ENCODE data around the gene TRMT112.
"Not testable (repeated sequence)": the region's sequence is repeated elsewhere in the genome, so short reads cannot be mapped to it uniquely, and the experiment has no call there.

Gene TRMT112

GRCh38 chr11:64312947-64313346 is 4.4 kb downstream of the TRMT112 start:
- DNase-seq (ENCODE audit: low read depth), result no peak

- not testable (repeated sequence) for DNase-seq (ENCODE audit: low read depth)
Observed at GRCh38 chr11:64307795-64308194, 9.6 kb downstream of the TRMT112 start.

GRCh38 chr11:64306876-64307622 is 10.3 kb downstream of the TRMT112 start:
- no peak for DNase-seq (ENCODE audit: low read depth)

GRCh38 chr11:64306563-64306875 is 10.8 kb downstream of the TRMT112 start:
- DNase-seq (ENCODE audit: low read depth), result no peak

GRCh38 chr11:64305691-64306562 is 11.4 kb downstream of the TRMT112 start:
- DNase-seq (ENCODE audit: low read depth), result no peak

- DNase-seq (ENCODE audit: low read depth), result peak; percentile 98
Observed at GRCh38 chr11:64305075-64305690, 12.2 kb downstream of the TRMT112 start, which contains the start of gene ESRRA. ESRRA (plus strand) TSS chr11:64305524; CDS start chr11:64307180, 1,656 bp downstream.

- peak; percentile 96 for DNase-seq (ENCODE audit: low read depth)
Observed at GRCh38 chr11:64304316-64305072, 12.9 kb downstream of the TRMT112 start.

- no peak for DNase-seq (ENCODE audit: low read depth)
Observed at GRCh38 chr11:64304032-64304315, 13.4 kb downstream of the TRMT112 start.

GRCh38 chr11:64303109-64304031 is 14.0 kb downstream of the TRMT112 start:
- no peak for DNase-seq (ENCODE audit: low read depth)

- DNase-seq (ENCODE audit: low read depth), result no peak
Observed at GRCh38 chr11:64299847-64300648, 17.3 kb downstream of the TRMT112 start, which contains the start of gene CATSPERZ. CATSPERZ (plus strand) TSS chr11:64300358; CDS start chr11:64300411, 53 bp downstream.

- DNase-seq (ENCODE audit: low read depth), result no peak
Observed at GRCh38 chr11:64298966-64299846, 18.2 kb downstream of the TRMT112 start.

GRCh38 chr11:64297699-64298358 is 19.5 kb downstream of the TRMT112 start:
- no peak for DNase-seq (ENCODE audit: low read depth)

- no peak for DNase-seq (ENCODE audit: low read depth)
Observed at GRCh38 chr11:64296830-64297698, 20.3 kb downstream of the TRMT112 start.

GRCh38 chr11:64296236-64296635 is 21.1 kb downstream of the TRMT112 start:
- DNase-seq (ENCODE audit: low read depth), result no peak

- no peak for DNase-seq (ENCODE audit: low read depth)
Observed at GRCh38 chr11:64295760-64296159, 21.6 kb downstream of the TRMT112 start.

GRCh38 chr11:64294774-64295173 is 22.6 kb downstream of the TRMT112 start:
- DNase-seq (ENCODE audit: low read depth), result no peak

- DNase-seq (ENCODE audit: low read depth), result no peak
Observed at GRCh38 chr11:64292460-64293254, 24.7 kb downstream of the TRMT112 start.
